Naive thymus-derived CD4-positive, alpha-beta T cell (primary cell): ENCODE results near the gene USH2A. TPM values are rescaled to one million over a fixed set of nuclear protein-coding genes. Genes with fewer than 3 reads are reported as not detected.

Experiments used
- ATAC-seq: fragments of 150-1000 bp; cut with Tn5 transposase; 2 replicates; pipeline ENCODE4 v1.10.0; 2021; ENCODE audit warnings: mild to moderate bottlenecking, moderate library complexity
- CTCF ChIA-PET: fragments of 350-600 bp; sonication (Branson Sonifier 250); formaldehyde crosslinking; loops from one replicate; lab custom pipeline; 2021; ENCODE audit warnings: antibody characterized with exemption; lab: Charles Lee
- POLR2A ChIA-PET: fragments of 350-600 bp; sonication (Branson Sonifier 250); formaldehyde crosslinking; loops from one replicate; lab custom pipeline; 2021; ENCODE audit warnings: antibody characterized with exemption, inconsistent platforms; lab: Charles Lee
- DNase-seq, 9 donors: peaks; one replicate each; pipeline versions ENCODE4 v3.0.0 to v3.0.0-alpha.2; 2020 to 2022; ENCODE audit warnings: mixed read lengths in 1 of 9
- H3K27ac ChIP-seq: one replicate; pipeline ENCODE4 v1.7.0; 2013; ENCODE audit warnings: mild to moderate bottlenecking, low read depth, low read length, moderate library complexity
- H3K27me3 ChIP-seq, 2 donors: one replicate each; pipeline ENCODE4 v1.7.0; 2013; ENCODE audit warnings: low read length in 2 of 2, mild to moderate bottlenecking in 2 of 2, moderate library complexity in 2 of 2; ENCODE audit not compliant: control insufficient read depth in 2 of 2, insufficient read depth in 2 of 2
- H3K36me3 ChIP-seq, 3 experiments: 1 replicate in 2 of 3; 2 replicates in 1 of 3; pipeline ENCODE4 v1.7.0; 2013; ENCODE audit warnings: low read length in 3 of 3, mild to moderate bottlenecking in 3 of 3, moderate library complexity in 1 of 3; ENCODE audit not compliant: insufficient read depth in 3 of 3, control insufficient read depth in 2 of 3
- H3K4me1 ChIP-seq, 2 donors: one replicate each; pipeline ENCODE4 v1.7.0; 2013; ENCODE audit warnings: low read length in 2 of 2, mild to moderate bottlenecking in 2 of 2, moderate library complexity in 1 of 2; ENCODE audit not compliant: control insufficient read depth in 2 of 2, insufficient read depth in 2 of 2
- H3K4me3 ChIP-seq: 2 replicates; pipeline ENCODE4 v1.7.0; 2013; ENCODE audit warnings: mild to moderate bottlenecking, low read length
- H3K9me3 ChIP-seq, 3 experiments: 1 replicate in 2 of 3; 2 replicates in 1 of 3; pipeline ENCODE4 v1.7.0; 2013; ENCODE audit warnings: low read length in 3 of 3; ENCODE audit not compliant: control insufficient read depth in 2 of 3
- H3K27ac Mint-ChIP-seq, 9 donors: one replicate each; pipeline ENCODE4 v1.8.0; 2020 to 2022; ENCODE audit warnings: mixed read lengths in 9 of 9, mild to moderate bottlenecking in 8 of 9, moderate library complexity in 5 of 9, inconsistent platforms in 2 of 9
- H3K27me3 Mint-ChIP-seq, 5 donors: one replicate each; pipeline ENCODE4 v1.8.0; 2021 to 2022; ENCODE audit warnings: mixed read lengths in 5 of 5, mild to moderate bottlenecking in 1 of 5
- H3K36me3 Mint-ChIP-seq, 5 donors: one replicate each; pipeline ENCODE4 v1.8.0; 2020 to 2022; ENCODE audit warnings: mixed read lengths in 5 of 5, mild to moderate bottlenecking in 3 of 5, inconsistent platforms in 1 of 5
- H3K4me1 Mint-ChIP-seq, 7 donors: one replicate each; pipeline ENCODE4 v1.8.0; 2020 to 2022; ENCODE audit warnings: mixed read lengths in 7 of 7, mild to moderate bottlenecking in 3 of 7, inconsistent platforms in 1 of 7
- H3K4me3 Mint-ChIP-seq, 10 donors: one replicate each; pipeline ENCODE4 v1.8.0; 2020 to 2022; ENCODE audit warnings: mild to moderate bottlenecking in 10 of 10, mixed read lengths in 10 of 10, moderate library complexity in 6 of 10, inconsistent platforms in 2 of 10
- H3K9me3 Mint-ChIP-seq, 11 donors: one replicate each; pipeline ENCODE4 v1.8.0; 2020 to 2022; ENCODE audit warnings: mixed read lengths in 11 of 11, mild to moderate bottlenecking in 4 of 11, inconsistent platforms in 1 of 11, moderate library complexity in 1 of 11
- intact Hi-C, 2 donors: fragments of 100-400 bp; cut with micrococcal nuclease; formaldehyde crosslinking; loops; one replicate each; pipeline ENCODE4 v1.15.1; 2023
- polyA plus RNA-seq, 2 donors: library from polyadenylated mRNA; unstranded; fragments of 300-500 nt; fragmentation: Illumina TruSeq; gene quantifications; one replicate each; pipeline ENCODE4 v1.2.3, GENCODE V29; 2021
- total RNA-seq, 6 experiments: library from RNA in 5 of 6; stranded (reverse) in 5 of 6; gene quantifications; 1 replicate in 5 of 6; 2 replicates in 1 of 6; pipeline ENCODE4 v1.2.3 and lab custom pipeline; 2021 to 2026

Gene USH2A
- total and polyA plus RNA-seq, 7 experiments from 2014 or later: not detected

DNA sequence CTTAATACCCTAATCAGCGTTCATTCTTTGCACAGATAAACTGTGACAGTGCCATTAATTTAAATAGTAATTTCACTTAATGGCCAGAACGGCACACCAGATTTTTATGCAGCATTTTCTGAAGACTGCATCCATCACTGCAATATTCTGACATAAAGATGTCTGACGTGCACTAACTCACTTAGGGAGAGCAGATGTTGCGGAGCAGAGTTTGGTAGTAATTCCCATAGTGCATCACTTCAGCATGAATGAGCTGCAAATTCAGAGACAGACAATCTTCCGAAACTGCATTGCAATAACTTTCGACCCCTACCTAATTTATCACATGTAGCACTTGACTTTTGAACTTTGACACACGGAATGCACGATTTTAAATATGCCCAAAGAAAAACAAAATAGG lies 630.8 kb downstream of the USH2A start:
- peaks cover 0 to 5% (median 0%) of the 10 kb centered on the region in 11 donors for H3K9me3 Mint-ChIP-seq
- Histone ChIP-seq H3K4me3 (no peak overlapping the region), H3K4me1 (no peaks in the 10 kb centered on the region), H3K27ac (no peak overlapping the region), H3K27me3 (no peaks in the 10 kb centered on the region), H3K9me3 (no peaks in the 10 kb centered on the region), H3K36me3 (no peaks in the 10 kb centered on the region)
- intact Hi-C loops: no loop called here
- CTCF ChIA-PET: no interaction called here
- no peaks in the 10 kb centered on the region for H3K4me1 Mint-ChIP-seq
- DNase-seq: no peak
- H3K27ac Mint-ChIP-seq: no peak overlapping the region
- H3K4me3 Mint-ChIP-seq: no peak overlapping the region
- no peak for ATAC-seq
- no peaks in the 10 kb centered on the region for H3K27me3 Mint-ChIP-seq
- POLR2A ChIA-PET: no interaction called here
- no peaks in the 10 kb centered on the region for H3K36me3 Mint-ChIP-seq

DNA sequence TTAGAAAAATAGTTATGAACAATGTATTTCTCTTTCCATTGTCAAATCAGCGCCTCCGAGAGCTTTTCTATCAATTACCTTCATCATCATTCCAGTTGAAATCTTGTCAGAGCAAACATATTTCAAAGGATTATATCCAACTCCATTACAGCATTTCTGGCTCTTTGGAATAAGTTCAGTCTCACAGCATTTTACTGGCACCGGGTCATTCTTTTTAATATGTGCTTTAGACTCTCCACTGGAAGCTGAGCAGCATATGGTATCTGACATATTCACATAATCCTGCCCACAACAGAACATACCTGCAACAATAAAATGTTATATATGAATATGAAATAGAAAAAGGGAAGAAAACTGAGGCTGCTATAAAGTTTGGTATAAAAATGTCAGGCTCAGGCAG lies 633.3 kb downstream of the USH2A start:
- Mint-ChIP-seq H3K9me3 (peaks cover 0 to 8% (median 0%) of the 10 kb centered on the region in 11 donors), H3K4me3 (no peak overlapping the region), H3K27me3 (no peaks in the 10 kb centered on the region), H3K27ac (no peak overlapping the region), H3K4me1 (no peaks in the 10 kb centered on the region), H3K36me3 (no peaks in the 10 kb centered on the region)
- Histone ChIP-seq H3K9me3 (peaks cover 0 to 3% (median 0%) of the 10 kb centered on the region in 3 experiments), H3K4me3 (no peak overlapping the region), H3K27ac (no peak overlapping the region), H3K36me3 (no peaks in the 10 kb centered on the region), H3K4me1 (no peaks in the 10 kb centered on the region), H3K27me3 (no peaks in the 10 kb centered on the region)
- ATAC-seq (no peak), DNase-seq (no peak)
- ChIA-PET CTCF (no interaction called here), POLR2A (no interaction called here)
- intact Hi-C loops: no loop called here

DNA sequence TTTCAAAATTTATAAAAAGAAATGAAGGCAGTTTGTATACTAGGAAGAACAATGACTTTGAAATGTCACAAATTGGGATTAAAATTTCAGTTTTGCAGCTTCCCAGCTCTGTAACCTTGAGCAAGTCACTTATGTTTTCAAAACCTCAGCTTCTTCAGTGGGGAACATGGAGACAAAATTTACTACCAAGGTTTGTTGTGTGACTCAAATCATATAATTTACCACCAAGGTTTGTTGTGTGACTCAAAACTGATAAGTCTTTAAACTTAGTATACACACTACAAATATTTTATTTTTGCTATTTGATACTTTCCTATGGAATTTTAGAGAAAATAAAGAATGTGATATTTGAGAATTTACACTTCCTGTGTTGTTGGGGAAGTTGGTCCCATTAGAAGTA lies 636.3 kb downstream of the USH2A start:
- H3K27me3 ChIP-seq: no peaks in the 10 kb centered on the region
- intact Hi-C loops: no loop called here
- peaks cover 0 to 3% (median 0%) of the 10 kb centered on the region in 3 experiments for H3K9me3 ChIP-seq
- H3K36me3 Mint-ChIP-seq: no peaks in the 10 kb centered on the region
- no peaks in the 10 kb centered on the region for H3K4me1 ChIP-seq
- H3K4me3 Mint-ChIP-seq: no peak overlapping the region
- H3K4me1 Mint-ChIP-seq: no peaks in the 10 kb centered on the region
- DNase-seq (no peak), ATAC-seq (no peak)
- ChIA-PET CTCF (no interaction called here), POLR2A (no interaction called here)
- H3K9me3 Mint-ChIP-seq: peaks cover 0 to 8% (median 0%) of the 10 kb centered on the region in 11 donors
- no peak overlapping the region for H3K27ac ChIP-seq
- H3K27me3 Mint-ChIP-seq: no peaks in the 10 kb centered on the region
- no peak overlapping the region for H3K4me3 ChIP-seq
- no peak overlapping the region for H3K27ac Mint-ChIP-seq
- no peaks in the 10 kb centered on the region for H3K36me3 ChIP-seq

DNA sequence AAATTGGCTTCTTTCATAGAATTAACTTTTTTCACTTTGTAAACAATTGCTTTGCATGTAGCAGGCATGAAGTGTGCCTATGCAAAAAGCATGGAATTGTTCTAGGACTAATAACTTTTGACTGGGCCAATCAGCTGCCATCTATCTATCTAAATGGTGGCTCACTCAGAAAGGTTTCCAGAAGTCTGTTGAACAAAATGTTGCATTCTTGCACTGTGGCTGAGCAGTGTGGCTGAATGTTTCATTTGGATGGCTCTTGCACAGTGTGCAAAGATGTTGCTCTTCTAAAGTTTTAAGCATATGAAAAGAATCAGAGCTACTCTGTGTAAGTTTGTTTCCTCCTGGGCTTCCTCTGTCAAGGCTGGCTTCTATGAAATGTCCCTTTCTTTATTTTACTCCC lies 642.6 kb downstream of the USH2A start:
- H3K9me3 Mint-ChIP-seq: peaks cover 0 to 11% (median 0%) of the 10 kb centered on the region in 11 donors
- CTCF ChIA-PET: no interaction called here

DNA sequence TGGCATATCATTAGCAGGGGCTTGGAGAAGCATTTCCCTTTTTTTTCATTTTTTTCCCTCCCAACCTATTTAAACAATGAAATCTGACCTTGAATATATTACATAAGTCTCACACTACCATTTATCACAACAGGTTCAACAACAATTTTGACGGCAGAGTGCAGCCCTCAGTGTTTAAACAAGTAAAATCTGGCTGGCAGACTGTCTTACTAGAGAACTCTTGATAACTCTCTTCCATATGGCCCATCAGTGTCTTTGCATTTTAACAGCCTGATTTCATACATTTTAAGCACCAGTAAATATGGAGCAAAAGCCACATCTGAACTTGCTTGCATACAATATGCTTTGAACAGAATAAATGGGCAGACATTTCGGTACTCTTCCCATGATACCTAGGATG lies 643.1 kb downstream of the USH2A start:
- Mint-ChIP-seq H3K4me1 (no peaks in the 10 kb centered on the region), H3K27ac (no peak overlapping the region), H3K9me3 (peaks cover 0 to 6% (median 0%) of the 10 kb centered on the region in 11 donors), H3K36me3 (no peaks in the 10 kb centered on the region), H3K4me3 (no peak overlapping the region), H3K27me3 (no peaks in the 10 kb centered on the region)
- intact Hi-C loops: no loop called here
- ATAC-seq (no peak), DNase-seq (no peak)
- H3K27me3 ChIP-seq: no peaks in the 10 kb centered on the region
- no peak overlapping the region for H3K4me3 ChIP-seq
- ChIA-PET CTCF (no interaction called here), POLR2A (no interaction called here)
- no peak overlapping the region for H3K27ac ChIP-seq
- no peaks in the 10 kb centered on the region for H3K36me3 ChIP-seq
- H3K9me3 ChIP-seq: no peaks in the 10 kb centered on the region
- H3K4me1 ChIP-seq: no peaks in the 10 kb centered on the region

More for the DNA sequence above, 642.6 kb downstream of the USH2A start:
- no peak overlapping the region for H3K4me3 Mint-ChIP-seq
- H3K36me3 Mint-ChIP-seq: no peaks in the 10 kb centered on the region
- DNase-seq (no peak), ATAC-seq (no peak)
- Histone ChIP-seq H3K27me3 (no peaks in the 10 kb centered on the region), H3K27ac (no peak overlapping the region), H3K36me3 (no peaks in the 10 kb centered on the region), H3K4me1 (no peaks in the 10 kb centered on the region), H3K9me3 (no peaks in the 10 kb centered on the region), H3K4me3 (no peak overlapping the region)
- intact Hi-C loops: no loop called here
- H3K27ac Mint-ChIP-seq: no peak overlapping the region
- POLR2A ChIA-PET: no interaction called here
- H3K4me1 Mint-ChIP-seq: no peaks in the 10 kb centered on the region
- no peaks in the 10 kb centered on the region for H3K27me3 Mint-ChIP-seq

DNA sequence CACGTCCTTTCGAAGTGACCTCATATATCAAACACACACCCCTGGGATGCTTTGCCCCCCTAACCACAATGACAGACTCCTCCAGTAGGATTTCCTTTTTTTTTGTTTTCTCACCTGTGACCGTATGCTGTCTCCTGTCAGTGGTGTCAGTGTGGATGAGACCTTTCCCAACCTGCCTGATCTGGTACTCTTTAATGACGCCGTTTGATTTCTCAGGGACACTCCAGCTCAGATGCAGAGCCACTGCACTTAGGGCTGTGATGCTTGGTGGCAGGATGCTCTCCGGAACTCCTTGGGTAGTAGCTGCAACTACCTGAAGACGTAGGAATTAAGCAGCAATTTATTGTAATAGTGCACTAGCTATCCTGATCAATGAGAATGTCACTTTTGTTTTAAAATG lies 643.5 kb downstream of the USH2A start:
- CTCF ChIA-PET: no interaction called here
- no peak for DNase-seq
- POLR2A ChIA-PET: no interaction called here

DNA sequence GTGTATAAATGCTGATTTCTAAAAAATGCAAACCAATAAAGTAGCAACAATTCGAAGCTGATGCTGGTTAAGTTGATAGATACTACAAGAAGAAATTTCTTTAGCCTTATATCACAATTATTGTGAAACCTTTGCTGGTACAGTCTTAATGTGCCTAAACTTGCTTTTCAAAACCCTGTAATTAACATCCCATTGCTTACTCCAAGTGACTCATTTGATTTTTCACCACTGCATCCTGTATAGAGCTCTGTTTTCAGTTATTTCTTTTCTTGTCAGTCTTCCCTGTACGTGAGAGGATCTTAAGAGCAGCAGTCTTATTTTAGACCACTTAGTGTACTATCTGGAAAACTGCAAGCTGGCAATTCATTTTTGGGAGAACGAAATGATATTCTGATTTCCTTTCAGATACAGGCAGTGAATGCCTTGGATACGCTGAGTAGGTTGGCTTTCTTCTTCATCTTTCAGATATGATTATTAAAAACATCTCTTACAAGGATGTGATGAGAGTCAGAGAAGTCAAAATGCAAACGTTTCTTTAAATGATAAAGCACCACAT lies 645.8 kb downstream of the USH2A start:
- ChIA-PET POLR2A (no interaction called here), CTCF (no interaction called here)
- Mint-ChIP-seq H3K4me3 (no peak overlapping the region), H3K27me3 (no peaks in the 10 kb centered on the region), H3K9me3 (peaks cover 0 to 6% (median 1%) of the 10 kb centered on the region in 11 donors), H3K4me1 (no peaks in the 10 kb centered on the region), H3K27ac (no peak overlapping the region), H3K36me3 (no peaks in the 10 kb centered on the region)
- Histone ChIP-seq H3K27me3 (no peaks in the 10 kb centered on the region), H3K4me3 (no peak overlapping the region), H3K27ac (no peak overlapping the region), H3K9me3 (no peaks in the 10 kb centered on the region), H3K4me1 (no peaks in the 10 kb centered on the region), H3K36me3 (no peaks in the 10 kb centered on the region)
- ATAC-seq (no peak), DNase-seq (no peak)
- intact Hi-C loops: no loop called here

More for the DNA sequence above, 643.5 kb downstream of the USH2A start:
- Histone ChIP-seq H3K27me3 (no peaks in the 10 kb centered on the region), H3K27ac (no peak overlapping the region), H3K4me3 (no peak overlapping the region), H3K4me1 (no peaks in the 10 kb centered on the region), H3K36me3 (no peaks in the 10 kb centered on the region), H3K9me3 (no peaks in the 10 kb centered on the region)
- intact Hi-C loops: no loop called here
- Mint-ChIP-seq H3K4me3 (no peak overlapping the region), H3K27me3 (no peaks in the 10 kb centered on the region), H3K36me3 (no peaks in the 10 kb centered on the region), H3K9me3 (peaks cover 0 to 6% (median 0%) of the 10 kb centered on the region in 11 donors), H3K27ac (no peak overlapping the region), H3K4me1 (no peaks in the 10 kb centered on the region)
- no peak for ATAC-seq
